ENCODE data around the gene PPP1R1B.

DNA sequence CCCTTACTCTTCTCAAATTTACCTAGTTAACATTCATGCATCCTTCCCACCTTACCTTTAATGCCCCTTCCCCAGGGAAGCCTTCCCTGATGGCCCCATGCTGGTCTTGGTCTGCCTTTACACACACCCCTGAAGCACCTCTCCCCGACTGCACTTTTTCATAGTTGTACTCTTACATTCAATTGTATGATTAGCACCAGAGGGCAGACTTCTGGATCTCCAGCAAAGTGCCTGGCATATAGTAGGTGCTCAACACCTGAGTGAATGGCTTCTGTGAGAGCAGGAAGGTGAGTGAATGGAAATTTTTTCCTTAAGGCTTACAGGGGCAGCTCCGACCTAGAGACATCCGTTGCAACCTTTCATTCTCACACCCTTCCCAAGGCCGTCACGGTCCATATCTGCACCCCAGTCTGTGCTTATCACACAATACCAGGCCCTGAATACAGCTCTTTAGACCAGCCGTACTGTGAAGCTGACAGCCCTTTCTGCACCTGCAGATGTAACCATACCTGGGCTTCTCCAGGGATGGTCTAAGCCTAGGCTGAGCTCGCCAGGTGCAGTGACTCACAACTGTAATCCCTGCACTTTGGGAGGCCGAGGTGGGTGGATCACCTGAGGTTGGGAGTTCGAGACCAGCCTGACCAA lies 56.7 kb downstream of the PPP1R1B start:
- TF ChIP-seq, protein P1, sequence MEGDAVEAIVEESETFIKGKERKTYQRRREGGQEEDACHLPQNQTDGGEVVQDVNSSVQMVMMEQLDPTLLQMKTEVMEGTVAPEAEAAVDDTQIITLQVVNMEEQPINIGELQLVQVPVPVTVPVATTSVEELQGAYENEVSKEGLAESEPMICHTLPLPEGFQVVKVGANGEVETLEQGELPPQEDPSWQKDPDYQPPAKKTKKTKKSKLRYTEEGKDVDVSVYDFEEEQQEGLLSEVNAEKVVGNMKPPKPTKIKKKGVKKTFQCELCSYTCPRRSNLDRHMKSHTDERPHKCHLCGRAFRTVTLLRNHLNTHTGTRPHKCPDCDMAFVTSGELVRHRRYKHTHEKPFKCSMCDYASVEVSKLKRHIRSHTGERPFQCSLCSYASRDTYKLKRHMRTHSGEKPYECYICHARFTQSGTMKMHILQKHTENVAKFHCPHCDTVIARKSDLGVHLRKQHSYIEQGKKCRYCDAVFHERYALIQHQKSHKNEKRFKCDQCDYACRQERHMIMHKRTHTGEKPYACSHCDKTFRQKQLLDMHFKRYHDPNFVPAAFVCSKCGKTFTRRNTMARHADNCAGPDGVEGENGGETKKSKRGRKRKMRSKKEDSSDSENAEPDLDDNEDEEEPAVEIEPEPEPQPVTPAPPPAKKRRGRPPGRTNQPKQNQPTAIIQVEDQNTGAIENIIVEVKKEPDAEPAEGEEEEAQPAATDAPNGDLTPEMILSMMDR (IDR thresholded peaks at IDR 0.05): no peak
- TF ChIP-seq EZH2 (IDR thresholded peaks at IDR 0.05) (no peak), EZH2phosphoT487 (IDR thresholded peaks at IDR 0.05) (no peak)
